ENCODE measurements around the gene THBS4. TPM values are rescaled to one million over a fixed set of nuclear protein-coding genes. Genes with fewer than 3 reads are reported as not detected.

The THBS4 gene
- total RNA-seq, 1 experiment from 2014 or later: 11.8 TPM

DNA sequence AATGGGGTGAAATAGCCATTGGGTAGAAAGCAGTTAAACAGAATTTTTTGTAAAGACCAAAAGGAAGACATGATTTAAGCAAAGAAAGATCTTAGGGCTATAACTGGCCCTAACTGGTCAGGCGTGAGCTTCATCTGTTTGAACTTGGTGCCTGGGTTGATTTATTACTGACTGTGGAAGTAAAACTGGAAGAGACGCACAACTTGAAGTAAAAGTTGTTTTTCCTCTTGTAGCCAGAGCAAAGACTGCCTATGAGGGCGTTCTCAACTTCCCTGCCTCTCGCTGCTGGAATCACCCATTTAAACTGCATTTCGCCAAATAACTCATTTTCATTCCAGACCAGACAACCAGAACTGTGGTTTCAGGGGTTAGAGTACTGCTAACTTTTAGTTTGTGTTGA is 1.5 kb downstream of the THBS4 start:
- ATAC-seq (no peak), DNase-seq (ENCODE audit: low spot score) (no peak)
- POLR2A ChIA-PET: no interaction called here
- H3K27ac Mint-ChIP-seq: no peak overlapping the region
- peak overlapping the region; percentile 68; the same call in 1 of the 2 replicates for H3K4me3 Mint-ChIP-seq
- peaks cover 48% of the 10 kb centered on the region for H3K27me3 Mint-ChIP-seq (ENCODE audit: low read depth)
- no peaks in the 10 kb centered on the region for H3K9me3 Mint-ChIP-seq
- H3K4me1 Mint-ChIP-seq: peaks cover 11% of the 10 kb centered on the region
- TF ChIP-seq IRF2 (CRISPR knock-in tag; IDR thresholded peaks at IDR 0.05; ENCODE audit: borderline replicate concordance, low read depth): no peak
- TF ChIP-seq, protein P1, sequence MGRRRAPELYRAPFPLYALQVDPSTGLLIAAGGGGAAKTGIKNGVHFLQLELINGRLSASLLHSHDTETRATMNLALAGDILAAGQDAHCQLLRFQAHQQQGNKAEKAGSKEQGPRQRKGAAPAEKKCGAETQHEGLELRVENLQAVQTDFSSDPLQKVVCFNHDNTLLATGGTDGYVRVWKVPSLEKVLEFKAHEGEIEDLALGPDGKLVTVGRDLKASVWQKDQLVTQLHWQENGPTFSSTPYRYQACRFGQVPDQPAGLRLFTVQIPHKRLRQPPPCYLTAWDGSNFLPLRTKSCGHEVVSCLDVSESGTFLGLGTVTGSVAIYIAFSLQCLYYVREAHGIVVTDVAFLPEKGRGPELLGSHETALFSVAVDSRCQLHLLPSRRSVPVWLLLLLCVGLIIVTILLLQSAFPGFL (CRISPR knock-in tag; IDR thresholded peaks at IDR 0.05; ENCODE audit: borderline replicate concordance): no peak
- CTCF ChIA-PET: interaction anchor here (0.9 to 1.5 kb wide), 3 partner anchors 10 to 158 kb away, joined by 3 to 4 read pairs (median 3); no protein-coding TSS in a partner anchor
- no peaks in the 10 kb centered on the region for H3K36me3 Mint-ChIP-seq

DNA sequence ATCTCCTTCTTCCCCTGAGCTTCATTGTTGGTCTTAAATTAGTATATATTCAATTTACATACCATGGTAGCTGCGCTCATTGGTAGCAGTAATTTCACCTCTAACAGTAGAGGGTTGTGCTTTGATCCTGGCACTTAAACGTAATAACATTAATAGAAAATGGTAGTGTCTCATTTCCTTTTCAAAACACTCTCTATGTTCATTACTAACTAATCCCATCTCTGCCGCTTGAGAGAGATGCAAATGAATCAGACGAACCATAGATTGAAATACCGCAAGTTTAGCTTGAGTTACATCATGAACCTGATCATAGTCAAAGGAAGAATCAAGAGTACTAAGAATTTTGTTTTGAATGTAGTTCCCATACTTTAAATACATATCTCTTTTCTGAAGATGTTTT is 2.2 kb downstream of the THBS4 start:
- ChIA-PET POLR2A (no interaction called here), CTCF (interaction anchor here (1.5 kb wide), 1 partner anchor 159 kb away, joined by 3 read pairs; no protein-coding TSS in a partner anchor)
- no peak overlapping the region for H3K27ac Mint-ChIP-seq
- H3K9me3 Mint-ChIP-seq: no peaks in the 10 kb centered on the region
- no peak for ATAC-seq
- H3K4me1 Mint-ChIP-seq: peaks cover 11% of the 10 kb centered on the region
- H3K27me3 Mint-ChIP-seq (ENCODE audit: low read depth): peaks cover 46% of the 10 kb centered on the region
- DNase-seq (ENCODE audit: low spot score): no peak
- TF ChIP-seq HMGA2 (CRISPR knock-in tag; IDR thresholded peaks at IDR 0.05) (no peak), ZNF671 (CRISPR knock-in tag; IDR thresholded peaks at IDR 0.05) (no peak)
- TF ChIP-seq, protein P2, sequence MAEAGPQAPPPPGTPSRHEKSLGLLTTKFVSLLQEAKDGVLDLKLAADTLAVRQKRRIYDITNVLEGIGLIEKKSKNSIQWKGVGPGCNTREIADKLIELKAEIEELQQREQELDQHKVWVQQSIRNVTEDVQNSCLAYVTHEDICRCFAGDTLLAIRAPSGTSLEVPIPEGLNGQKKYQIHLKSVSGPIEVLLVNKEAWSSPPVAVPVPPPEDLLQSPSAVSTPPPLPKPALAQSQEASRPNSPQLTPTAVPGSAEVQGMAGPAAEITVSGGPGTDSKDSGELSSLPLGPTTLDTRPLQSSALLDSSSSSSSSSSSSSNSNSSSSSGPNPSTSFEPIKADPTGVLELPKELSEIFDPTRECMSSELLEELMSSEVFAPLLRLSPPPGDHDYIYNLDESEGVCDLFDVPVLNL (CRISPR knock-in tag; IDR thresholded peaks at IDR 0.05; ENCODE audit: borderline replicate concordance, low read depth): no peak
- H3K36me3 Mint-ChIP-seq: no peaks in the 10 kb centered on the region
- H3K4me3 Mint-ChIP-seq: no peak overlapping the region

DNA sequence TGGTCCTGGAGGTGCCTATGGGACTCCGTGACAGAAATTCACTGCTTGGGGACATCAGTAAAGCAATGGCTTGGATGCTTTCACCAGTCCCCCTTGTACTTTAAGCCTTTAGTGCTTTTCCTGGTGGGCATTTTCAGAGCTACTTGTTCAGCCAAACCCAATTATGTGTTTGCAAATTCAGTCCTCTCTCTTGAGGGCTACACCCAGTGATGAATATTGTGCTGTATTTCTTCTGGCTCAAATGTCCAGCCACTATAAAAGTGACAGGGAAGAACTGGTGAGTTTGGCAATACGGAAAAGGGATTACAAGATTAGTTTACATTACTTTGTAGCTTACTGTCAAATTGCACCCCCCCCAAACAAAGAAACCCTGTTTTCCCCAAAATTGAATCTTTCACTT is 4.5 kb downstream of the THBS4 start:
- Mint-ChIP-seq H3K27me3 (ENCODE audit: low read depth) (peaks cover 24% of the 10 kb centered on the region), H3K4me1 (peaks cover 8% of the 10 kb centered on the region), H3K27ac (no peak overlapping the region), H3K4me3 (no peak overlapping the region), H3K9me3 (no peaks in the 10 kb centered on the region), H3K36me3 (no peaks in the 10 kb centered on the region)
- CTCF ChIA-PET: interaction anchor here (0.6 kb wide), 1 partner anchor 25 kb away, joined by 3 read pairs; no protein-coding TSS in a partner anchor
- TF ChIP-seq SMAD4 (CRISPR knock-in tag; IDR thresholded peaks at IDR 0.05): no peak
- TF ChIP-seq ZNF263 (CRISPR knock-in tag; IDR thresholded peaks at IDR 0.05; ENCODE audit: low read depth): no peak
- no peak for TF ChIP-seq GRHL2 (CRISPR knock-in tag; IDR thresholded peaks at IDR 0.05; ENCODE audit: insufficient replicate concordance, severe bottlenecking)
- POLR2A ChIA-PET: no interaction called here
- DNase-seq (ENCODE audit: low spot score): no peak
- no peak for ATAC-seq

DNA sequence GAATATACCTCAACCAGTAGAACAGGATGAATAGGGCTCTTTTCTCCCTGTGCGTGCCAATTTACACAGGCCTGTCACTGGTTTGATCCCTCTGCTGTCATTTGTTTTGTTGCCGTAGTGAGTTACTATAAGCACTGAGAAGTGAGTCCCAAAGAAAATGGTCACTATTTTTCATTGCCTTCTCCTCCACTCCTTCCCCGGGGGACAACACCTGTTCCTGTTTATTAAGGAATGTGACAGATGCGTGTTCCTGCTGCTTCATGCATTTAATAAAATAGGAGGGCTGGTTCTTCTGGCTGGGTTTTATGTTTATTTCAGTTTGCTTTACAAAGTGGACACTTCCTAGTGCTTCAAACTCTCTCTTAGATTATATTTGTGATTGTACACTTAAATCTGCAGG is 6.4 kb downstream of the THBS4 start:
- no peak overlapping the region for H3K27ac Mint-ChIP-seq
- POLR2A ChIA-PET: no interaction called here
- H3K36me3 Mint-ChIP-seq: no peaks in the 10 kb centered on the region
- H3K27me3 Mint-ChIP-seq (ENCODE audit: low read depth): peaks cover 9% of the 10 kb centered on the region
- H3K9me3 Mint-ChIP-seq: no peaks in the 10 kb centered on the region
- CTCF ChIA-PET: no interaction called here
- H3K4me3 Mint-ChIP-seq: no peak overlapping the region
- TF ChIP-seq CREM (CRISPR knock-in tag; IDR thresholded peaks at IDR 0.05) (no peak), GRHL2 (CRISPR knock-in tag; IDR thresholded peaks at IDR 0.05; ENCODE audit: insufficient replicate concordance, severe bottlenecking) (no peak), ZBTB21 (CRISPR knock-in tag; IDR thresholded peaks at IDR 0.05; ENCODE audit: borderline replicate concordance) (no peak), TEAD4 (CRISPR knock-in tag; IDR thresholded peaks at IDR 0.05) (no peak)
- TF ChIP-seq, protein P3, sequence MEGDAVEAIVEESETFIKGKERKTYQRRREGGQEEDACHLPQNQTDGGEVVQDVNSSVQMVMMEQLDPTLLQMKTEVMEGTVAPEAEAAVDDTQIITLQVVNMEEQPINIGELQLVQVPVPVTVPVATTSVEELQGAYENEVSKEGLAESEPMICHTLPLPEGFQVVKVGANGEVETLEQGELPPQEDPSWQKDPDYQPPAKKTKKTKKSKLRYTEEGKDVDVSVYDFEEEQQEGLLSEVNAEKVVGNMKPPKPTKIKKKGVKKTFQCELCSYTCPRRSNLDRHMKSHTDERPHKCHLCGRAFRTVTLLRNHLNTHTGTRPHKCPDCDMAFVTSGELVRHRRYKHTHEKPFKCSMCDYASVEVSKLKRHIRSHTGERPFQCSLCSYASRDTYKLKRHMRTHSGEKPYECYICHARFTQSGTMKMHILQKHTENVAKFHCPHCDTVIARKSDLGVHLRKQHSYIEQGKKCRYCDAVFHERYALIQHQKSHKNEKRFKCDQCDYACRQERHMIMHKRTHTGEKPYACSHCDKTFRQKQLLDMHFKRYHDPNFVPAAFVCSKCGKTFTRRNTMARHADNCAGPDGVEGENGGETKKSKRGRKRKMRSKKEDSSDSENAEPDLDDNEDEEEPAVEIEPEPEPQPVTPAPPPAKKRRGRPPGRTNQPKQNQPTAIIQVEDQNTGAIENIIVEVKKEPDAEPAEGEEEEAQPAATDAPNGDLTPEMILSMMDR (IDR thresholded peaks at IDR 0.05): no peak
- TF ChIP-seq, protein P4, sequence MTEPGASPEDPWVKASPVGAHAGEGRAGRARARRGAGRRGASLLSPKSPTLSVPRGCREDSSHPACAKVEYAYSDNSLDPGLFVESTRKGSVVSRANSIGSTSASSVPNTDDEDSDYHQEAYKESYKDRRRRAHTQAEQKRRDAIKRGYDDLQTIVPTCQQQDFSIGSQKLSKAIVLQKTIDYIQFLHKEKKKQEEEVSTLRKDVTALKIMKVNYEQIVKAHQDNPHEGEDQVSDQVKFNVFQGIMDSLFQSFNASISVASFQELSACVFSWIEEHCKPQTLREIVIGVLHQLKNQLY (CRISPR knock-in tag; IDR thresholded peaks at IDR 0.05): no peak
- TF ChIP-seq, protein P5, sequence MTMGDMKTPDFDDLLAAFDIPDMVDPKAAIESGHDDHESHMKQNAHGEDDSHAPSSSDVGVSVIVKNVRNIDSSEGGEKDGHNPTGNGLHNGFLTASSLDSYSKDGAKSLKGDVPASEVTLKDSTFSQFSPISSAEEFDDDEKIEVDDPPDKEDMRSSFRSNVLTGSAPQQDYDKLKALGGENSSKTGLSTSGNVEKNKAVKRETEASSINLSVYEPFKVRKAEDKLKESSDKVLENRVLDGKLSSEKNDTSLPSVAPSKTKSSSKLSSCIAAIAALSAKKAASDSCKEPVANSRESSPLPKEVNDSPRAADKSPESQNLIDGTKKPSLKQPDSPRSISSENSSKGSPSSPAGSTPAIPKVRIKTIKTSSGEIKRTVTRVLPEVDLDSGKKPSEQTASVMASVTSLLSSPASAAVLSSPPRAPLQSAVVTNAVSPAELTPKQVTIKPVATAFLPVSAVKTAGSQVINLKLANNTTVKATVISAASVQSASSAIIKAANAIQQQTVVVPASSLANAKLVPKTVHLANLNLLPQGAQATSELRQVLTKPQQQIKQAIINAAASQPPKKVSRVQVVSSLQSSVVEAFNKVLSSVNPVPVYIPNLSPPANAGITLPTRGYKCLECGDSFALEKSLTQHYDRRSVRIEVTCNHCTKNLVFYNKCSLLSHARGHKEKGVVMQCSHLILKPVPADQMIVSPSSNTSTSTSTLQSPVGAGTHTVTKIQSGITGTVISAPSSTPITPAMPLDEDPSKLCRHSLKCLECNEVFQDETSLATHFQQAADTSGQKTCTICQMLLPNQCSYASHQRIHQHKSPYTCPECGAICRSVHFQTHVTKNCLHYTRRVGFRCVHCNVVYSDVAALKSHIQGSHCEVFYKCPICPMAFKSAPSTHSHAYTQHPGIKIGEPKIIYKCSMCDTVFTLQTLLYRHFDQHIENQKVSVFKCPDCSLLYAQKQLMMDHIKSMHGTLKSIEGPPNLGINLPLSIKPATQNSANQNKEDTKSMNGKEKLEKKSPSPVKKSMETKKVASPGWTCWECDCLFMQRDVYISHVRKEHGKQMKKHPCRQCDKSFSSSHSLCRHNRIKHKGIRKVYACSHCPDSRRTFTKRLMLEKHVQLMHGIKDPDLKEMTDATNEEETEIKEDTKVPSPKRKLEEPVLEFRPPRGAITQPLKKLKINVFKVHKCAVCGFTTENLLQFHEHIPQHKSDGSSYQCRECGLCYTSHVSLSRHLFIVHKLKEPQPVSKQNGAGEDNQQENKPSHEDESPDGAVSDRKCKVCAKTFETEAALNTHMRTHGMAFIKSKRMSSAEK (CRISPR knock-in tag; IDR thresholded peaks at IDR 0.05; ENCODE audit: borderline replicate concordance): no peak
- H3K4me1 Mint-ChIP-seq: no peaks in the 10 kb centered on the region
- DNase-seq (ENCODE audit: low spot score) (no peak), ATAC-seq (no peak)
